GM23338 (cell line): ENCODE results near the gene GPR33.

ENCODE experiments used
- CTCF ChIP-seq, 2 experiments: fragments of 200-600 bp in 1 of 2; sonication (generic) in 1 of 2; conservative IDR thresholded peaks; 2 replicates each; pipeline versions ENCODE4 v1.5.1 to v1.6.1; 2016 to 2017; ENCODE audit warnings: antibody characterized with exemption in 2 of 2, low read depth in 2 of 2, mild to moderate bottlenecking in 2 of 2, moderate library complexity in 1 of 2
- ETS1 ChIP-seq: IDR thresholded peaks from 2 replicates; pipeline ENCODE4 v1.6.1; 2016; ENCODE audit warnings: antibody characterized with exemption
- EZH2phosphoT487 ChIP-seq: fragments of 200-600 bp; sonication (generic); IDR thresholded peaks from one replicate; pipeline ENCODE4 v1.8.1; 2018; ENCODE audit warnings: antibody characterized with exemption; ENCODE audit not compliant: unreplicated experiment
- POLR2AphosphoS5 ChIP-seq: IDR thresholded peaks from 2 replicates; pipeline ENCODE4 v1.6.1; 2016; ENCODE audit warnings: antibody characterized with exemption, low read depth
- REST ChIP-seq: IDR thresholded peaks from one replicate; pipeline ENCODE4 v1.6.1; 2018; ENCODE audit warnings: antibody characterized with exemption; ENCODE audit not compliant: unreplicated experiment
- ZNF331 ChIP-seq: fragments of 250-450 bp; sonication (Bioruptor Pico); IDR thresholded peaks from 2 replicates; pipeline ENCODE4 v1.5.0; 2020; ENCODE audit warnings: low read depth, mild to moderate bottlenecking, moderate library complexity
- ZNF462 ChIP-seq: fragments of 250-450 bp; sonication (Bioruptor Pico); IDR thresholded peaks from 2 replicates; pipeline ENCODE4 v1.5.0; 2020; ENCODE audit warnings: mild to moderate bottlenecking, moderate library complexity

- no peak for TF ChIP-seq CTCF (conservative IDR thresholded peaks at IDR 0.05; ENCODE audit: low read depth in 2 of 2)
- TF ChIP-seq ZNF331 (CRISPR knock-in tag) = no peak
- TF ChIP-seq POLR2AphosphoS5 = no peak
- TF ChIP-seq EZH2phosphoT487 = no peak
- no peak for TF ChIP-seq ETS1
- TF ChIP-seq REST = no peak
- TF ChIP-seq ZNF462 (CRISPR knock-in tag) = no peak
These were observed 46.3 kb downstream of the GPR33 start for GRCh38 chr14:31441273-31442111.
